ENCODE measurements around the gene C19orf47. TPM values are rescaled to one million over a fixed set of nuclear protein-coding genes. Genes with fewer than 3 reads are reported as not detected.

Gene C19orf47
- total RNA-seq, 2 donors from 2014 or later = 20.8 to 27.3 TPM

GRCh38 chr19:40378509-40378908, 30.3 kb upstream of the C19orf47 start:
- Histone ChIP-seq H3K27ac (no peak overlapping the region), H3K4me1 (replicated peaks) (no peaks in the 10 kb centered on the region), H3K4me3 (no peak overlapping the region), H3K9me3 (no peaks in the 10 kb centered on the region), H3K27me3 (replicated peaks; ENCODE audit: insufficient read depth) (no peaks in the 10 kb centered on the region), H3K36me3 (peaks cover 0 to 4% of the 10 kb centered on the region in 2 donors)
- DNase-seq (ENCODE audit: low spot score) = no peak
- no peak for TF ChIP-seq CTCF (IDR thresholded peaks at IDR 0.05)
- TF ChIP-seq POLR2AphosphoS5 (IDR thresholded peaks at IDR 0.05) = no peak
- no peak for TF ChIP-seq POLR2A (IDR thresholded peaks at IDR 0.05)
- 90% methylated on average over 2 of the region's 2 CpGs for WGBS
- intact Hi-C loops (cut with DNase I) = no loop called here

DNA sequence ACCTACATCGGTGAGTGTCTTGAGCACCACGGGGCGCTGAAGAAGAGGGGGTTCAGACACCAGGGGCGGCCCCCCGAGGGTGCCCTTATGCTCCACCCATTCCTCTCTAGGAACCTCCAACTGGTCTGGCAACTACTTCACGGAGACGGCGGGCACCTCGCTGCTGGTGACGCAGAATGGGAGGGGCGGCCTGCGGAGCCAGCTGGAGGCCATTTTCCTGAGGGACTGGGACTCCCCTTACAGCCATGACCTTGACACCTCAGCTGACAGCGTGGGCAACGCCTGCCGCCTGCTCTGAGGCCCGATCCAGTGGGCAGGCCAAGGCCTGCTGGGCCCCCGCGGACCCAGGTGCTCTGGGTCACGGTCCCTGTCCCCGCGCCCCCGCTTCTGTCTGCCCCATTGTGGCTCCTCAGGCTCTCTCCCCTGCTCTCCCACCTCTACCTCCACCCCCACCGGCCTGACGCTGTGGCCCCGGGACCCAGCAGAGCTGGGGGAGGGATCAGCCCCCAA, 29.7 kb upstream of the C19orf47 start:
- Histone ChIP-seq H3K9me3 (no peaks in the 10 kb centered on the region), H3K4me1 (replicated peaks) (no peaks in the 10 kb centered on the region), H3K27me3 (replicated peaks; ENCODE audit: insufficient read depth) (no peaks in the 10 kb centered on the region), H3K4me3 (no peak overlapping the region), H3K36me3 (peaks cover 0 to 4% of the 10 kb centered on the region in 2 donors), H3K27ac (no peak overlapping the region)
- intact Hi-C loops (cut with DNase I) = no loop called here
- TF ChIP-seq POLR2A (IDR thresholded peaks at IDR 0.05) (no peak), POLR2AphosphoS5 (IDR thresholded peaks at IDR 0.05) (no peak), CTCF (IDR thresholded peaks at IDR 0.05) (no peak)
- 82% methylated on average over 25 of the region's 25 CpGs for WGBS
- no peak for DNase-seq (ENCODE audit: low spot score)

DNA sequence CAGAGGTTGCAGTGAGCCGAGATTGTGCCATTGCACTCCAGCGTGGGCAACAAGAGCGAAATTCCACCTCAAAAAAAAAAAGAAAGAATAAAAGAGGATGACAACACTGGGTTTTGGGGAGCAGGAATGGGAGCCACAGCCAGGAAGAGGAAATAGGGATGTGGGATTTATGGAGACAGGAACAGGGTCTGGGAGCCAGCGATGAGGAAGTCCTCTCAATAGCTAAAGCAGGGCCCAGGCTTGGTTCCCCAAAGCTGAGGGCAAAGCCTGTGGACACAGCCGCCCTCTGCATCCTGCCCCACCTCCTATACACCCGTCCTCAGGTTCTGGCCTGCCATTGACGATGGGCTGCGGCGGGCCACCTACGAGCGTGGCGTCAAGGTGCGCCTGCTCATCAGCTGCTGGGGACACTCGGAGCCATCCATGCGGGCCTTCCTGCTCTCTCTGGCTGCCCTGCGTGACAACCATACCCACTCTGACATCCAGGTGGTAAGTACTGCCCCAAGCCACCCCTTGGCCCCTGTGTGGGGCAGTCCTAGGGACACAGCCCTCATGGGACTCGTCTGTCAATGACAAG, 28.2 kb upstream of the C19orf47 start:
- H3K27me3 ChIP-seq (replicated peaks; ENCODE audit: insufficient read depth) = no peaks in the 10 kb centered on the region
- H3K27ac ChIP-seq = no peak overlapping the region
- intact Hi-C loops (cut with DNase I) = no loop called here
- 90% methylated on average over 17 of the region's 17 CpGs for WGBS
- no peaks in the 10 kb centered on the region for H3K4me1 ChIP-seq (replicated peaks)
- H3K4me3 ChIP-seq = no peak overlapping the region
- peaks cover 0 to 4% of the 10 kb centered on the region in 2 donors for H3K36me3 ChIP-seq
- DNase-seq (ENCODE audit: low spot score) = no peak
- H3K9me3 ChIP-seq = no peaks in the 10 kb centered on the region
- no peak for TF ChIP-seq CTCF (IDR thresholded peaks at IDR 0.05)
- TF ChIP-seq POLR2A (IDR thresholded peaks at IDR 0.05) = no peak
- TF ChIP-seq POLR2AphosphoS5 (IDR thresholded peaks at IDR 0.05) = no peak

- intact Hi-C loops (cut with DNase I) = no loop called here
- no peak for DNase-seq (ENCODE audit: low spot score)
- Histone ChIP-seq H3K27ac (no peak overlapping the region), H3K4me1 (replicated peaks) (no peaks in the 10 kb centered on the region), H3K27me3 (replicated peaks; ENCODE audit: insufficient read depth) (no peaks in the 10 kb centered on the region), H3K36me3 (peaks cover 0 to 6% of the 10 kb centered on the region in 2 donors), H3K4me3 (no peak overlapping the region), H3K9me3 (no peaks in the 10 kb centered on the region)
- WGBS = 97% methylated on average over 7 of the region's 7 CpGs
- no peak for TF ChIP-seq POLR2AphosphoS5 (IDR thresholded peaks at IDR 0.05)
- no peak for TF ChIP-seq CTCF (IDR thresholded peaks at IDR 0.05)
- no peak for TF ChIP-seq POLR2A (IDR thresholded peaks at IDR 0.05)
These were observed 25.9 kb upstream of the C19orf47 start for GRCh38 chr19:40374084-40374483.

DNA sequence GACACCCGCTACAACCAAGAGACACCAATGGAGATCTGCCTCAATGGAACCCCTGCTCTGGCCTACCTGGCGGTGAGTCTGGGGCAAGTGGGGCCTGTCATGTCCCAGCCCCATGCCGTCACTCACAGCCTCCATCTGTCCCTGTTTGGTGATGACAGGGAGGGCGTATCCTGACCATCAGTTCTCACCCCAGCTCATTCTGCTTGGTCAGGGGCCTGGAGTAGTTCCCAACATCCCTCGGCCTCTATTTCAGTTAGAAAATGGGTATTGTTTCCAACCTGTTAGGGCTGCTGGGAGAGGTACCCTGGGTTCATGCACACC, 23.6 kb upstream of the C19orf47 start:
- no peak for DNase-seq (ENCODE audit: low spot score)
- H3K4me1 ChIP-seq (replicated peaks) = no peaks in the 10 kb centered on the region
- no peak for TF ChIP-seq POLR2A (IDR thresholded peaks at IDR 0.05)
- TF ChIP-seq CTCF (IDR thresholded peaks at IDR 0.05) = no peak
- no peak for TF ChIP-seq POLR2AphosphoS5 (IDR thresholded peaks at IDR 0.05)
- 86% methylated on average over 5 of the region's 5 CpGs for whole genome bisulfite sequencing
- peaks cover 0 to 4% of the 10 kb centered on the region in 2 donors for H3K36me3 ChIP-seq
- no peak overlapping the region for H3K27ac ChIP-seq
- no peaks in the 10 kb centered on the region for H3K9me3 ChIP-seq
- H3K4me3 ChIP-seq = no peak overlapping the region
- intact Hi-C loops (cut with DNase I) = no loop called here
- H3K27me3 ChIP-seq (replicated peaks; ENCODE audit: insufficient read depth) = no peaks in the 10 kb centered on the region
